Ectodermal cell (in vitro differentiated cells): ENCODE data around the gene UGT1A8.

Experiments used
- H3K27ac ChIP-seq: 2 replicates; pipeline ENCODE4 v1.7.0; 2013; ENCODE audit warnings: mild to moderate bottlenecking, low read depth, low read length; ENCODE audit not compliant: insufficient read depth, poor library complexity, severe bottlenecking
- H3K27me3 ChIP-seq: 2 replicates; pipeline ENCODE4 v1.7.0; 2013; ENCODE audit warnings: mild to moderate bottlenecking, low read length; ENCODE audit not compliant: insufficient read depth, control insufficient read depth, poor library complexity, severe bottlenecking
- H3K36me3 ChIP-seq: one replicate; pipeline ENCODE4 v1.7.0; 2013; ENCODE audit warnings: low read length; ENCODE audit not compliant: control insufficient read depth, insufficient read depth
- H3K4me1 ChIP-seq: one replicate; pipeline ENCODE4 v1.7.0; 2013; ENCODE audit warnings: low read length; ENCODE audit not compliant: control insufficient read depth, insufficient read depth
- H3K4me3 ChIP-seq: 2 replicates; pipeline ENCODE4 v1.7.0; 2013; ENCODE audit warnings: low read depth, low read length, control low read depth; ENCODE audit not compliant: insufficient read depth
- H3K9me3 ChIP-seq: 2 replicates; pipeline ENCODE4 v1.7.0; 2013; ENCODE audit warnings: mild to moderate bottlenecking, low read length, moderate library complexity; ENCODE audit not compliant: control insufficient read depth
- WGBS, 2 experiments: methylation state at CpG; one replicate each; pipeline ENCODE4 v1.1.7; 2013; ENCODE audit warnings: missing lambda C conversion rate in 2 of 2; 5-methylcytosine and 5-hydroxymethylcytosine counted together

UGT1A8 gene

GRCh38 chr2:233680361-233681045 lies 63.1 kb downstream of the UGT1A8 start:
- no peak overlapping the region for H3K27ac ChIP-seq
- no peaks in the 10 kb centered on the region for H3K36me3 ChIP-seq
- H3K4me1 ChIP-seq = no peaks in the 10 kb centered on the region
- no peak overlapping the region for H3K4me3 ChIP-seq
- H3K9me3 ChIP-seq = no peaks in the 10 kb centered on the region
- no peaks in the 10 kb centered on the region for H3K27me3 ChIP-seq
- WGBS, 2 experiments = 83 to 89% methylated on average over 4 of the region's 4 CpGs

- H3K27ac ChIP-seq = no peak within 1 kb of the TSS
- WGBS, 2 experiments = 83 to 89% methylated on average over 5 of the region's 5 CpGs
- no peak within 1 kb of the TSS for H3K4me3 ChIP-seq
- H3K27me3 ChIP-seq = no peaks in the 10 kb centered on the region
- H3K4me1 ChIP-seq = no peaks in the 10 kb centered on the region
- H3K9me3 ChIP-seq = no peaks in the 10 kb centered on the region
- no peaks in the 10 kb centered on the region for H3K36me3 ChIP-seq
Measured at GRCh38 chr2:233681521-233682099, 64.2 kb downstream of the UGT1A8 start, which contains the start of gene UGT1A7. Gene UGT1A7 (plus strand): TSS chr2:233681901. CDS start chr2:233681938, 37 bp downstream.

GRCh38 chr2:233684640-233685039 lies 67.2 kb downstream of the UGT1A8 start:
- Histone ChIP-seq H3K27me3 (no peaks in the 10 kb centered on the region), H3K4me3 (no peak overlapping the region), H3K27ac (no peak overlapping the region), H3K36me3 (no peaks in the 10 kb centered on the region), H3K9me3 (no peaks in the 10 kb centered on the region), H3K4me1 (no peaks in the 10 kb centered on the region)
- WGBS, 2 experiments = 67 to 91% methylated on average over 1 of the region's 1 CpG

GRCh38 chr2:233686928-233687327 lies 69.5 kb downstream of the UGT1A8 start:
- Histone ChIP-seq H3K4me3 (no peak overlapping the region), H3K27ac (no peak overlapping the region), H3K36me3 (no peaks in the 10 kb centered on the region), H3K4me1 (no peaks in the 10 kb centered on the region), H3K9me3 (no peaks in the 10 kb centered on the region), H3K27me3 (no peaks in the 10 kb centered on the region)
- 86 to 92% methylated on average over 5 of the region's 5 CpGs for WGBS, 2 experiments

- H3K4me3 ChIP-seq = no peak overlapping the region
- H3K9me3 ChIP-seq = no peaks in the 10 kb centered on the region
- no peaks in the 10 kb centered on the region for H3K36me3 ChIP-seq
- no peaks in the 10 kb centered on the region for H3K27me3 ChIP-seq
- 94% methylated on average over 5 of the region's 5 CpGs for WGBS, 2 experiments
- H3K27ac ChIP-seq = no peak overlapping the region
- H3K4me1 ChIP-seq = no peaks in the 10 kb centered on the region
Measured at GRCh38 chr2:233688341-233688740, 70.9 kb downstream of the UGT1A8 start.

GRCh38 chr2:233689031-233689430 lies 71.6 kb downstream of the UGT1A8 start:
- Histone ChIP-seq H3K4me3 (no peak overlapping the region), H3K4me1 (no peaks in the 10 kb centered on the region), H3K27me3 (no peaks in the 10 kb centered on the region), H3K27ac (no peak overlapping the region), H3K9me3 (no peaks in the 10 kb centered on the region), H3K36me3 (no peaks in the 10 kb centered on the region)

- Histone ChIP-seq H3K4me1 (no peaks in the 10 kb centered on the region), H3K27me3 (no peaks in the 10 kb centered on the region), H3K36me3 (no peaks in the 10 kb centered on the region), H3K4me3 (no peak overlapping the region), H3K27ac (no peak overlapping the region), H3K9me3 (no peaks in the 10 kb centered on the region)
- WGBS, 2 experiments = 88% methylated on average over 3 of the region's 3 CpGs
Measured at GRCh38 chr2:233689501-233689900, 72.1 kb downstream of the UGT1A8 start.

- no peaks in the 10 kb centered on the region for H3K36me3 ChIP-seq
- no peak overlapping the region for H3K4me3 ChIP-seq
- WGBS, 2 experiments = 91 to 95% methylated on average over 4 of the region's 4 CpGs
- H3K9me3 ChIP-seq = no peaks in the 10 kb centered on the region
- no peak overlapping the region for H3K27ac ChIP-seq
- H3K4me1 ChIP-seq = no peaks in the 10 kb centered on the region
- H3K27me3 ChIP-seq = no peaks in the 10 kb centered on the region
Measured at GRCh38 chr2:233690444-233690843, 73.0 kb downstream of the UGT1A8 start.

- Histone ChIP-seq H3K36me3 (no peaks in the 10 kb centered on the region), H3K4me1 (no peaks in the 10 kb centered on the region), H3K27me3 (no peaks in the 10 kb centered on the region), H3K27ac (no peak overlapping the region), H3K4me3 (no peak overlapping the region), H3K9me3 (no peaks in the 10 kb centered on the region)
- WGBS, 2 experiments = 86 to 87% methylated on average over 10 of the region's 11 CpGs
Measured at GRCh38 chr2:233691443-233692433, 74.3 kb downstream of the UGT1A8 start.

- H3K4me3 ChIP-seq = no peak within 1 kb of the TSS
- H3K4me1 ChIP-seq = no peaks in the 10 kb centered on the region
- no peak within 1 kb of the TSS for H3K27ac ChIP-seq
- no peaks in the 10 kb centered on the region for H3K36me3 ChIP-seq
- WGBS, 2 experiments = 97% methylated on average over 4 of the region's 4 CpGs
- H3K27me3 ChIP-seq = no peaks in the 10 kb centered on the region
- no peaks in the 10 kb centered on the region for H3K9me3 ChIP-seq
Measured at GRCh38 chr2:233692648-233693047, 75.2 kb downstream of the UGT1A8 start, which contains the start of gene UGT1A6. Gene UGT1A6 (plus strand): TSS chr2:233692890. CDS start chr2:233693005, 115 bp downstream.
